Panc1 (cell line): Measurements from ENCODE around the gene SLC4A1AP. TPM values are rescaled to one million over a fixed set of nuclear protein-coding genes. Genes with fewer than 3 reads are reported as not detected.
A peak's percentile ranks its signal among the peaks of the same experiment; 100 is the strongest.
"Not testable (repeated sequence)": the region's sequence is repeated elsewhere in the genome, so short reads cannot be mapped to it uniquely, and the experiment has no call there.

Source experiments
- ATAC-seq: fragments of 200-7000 bp; cut with Tn5 transposase; 2 replicates; pipeline ENCODE4 v1.9.1; 2020; ENCODE audit warnings: mild to moderate bottlenecking, moderate library complexity
- BruUV-seq: library from RNA; stranded (reverse); fragments of 400-500 nt; replicated peaks from 2 replicates; lab custom pipeline; 2021; lab: Mats Ljungman, UMichigan
- CTCF ChIA-PET: fragments of 300-600 bp; sonication (Branson Sonifier 250); formaldehyde crosslinking; loops from one replicate; lab custom pipeline; 2022; ENCODE audit warnings: antibody characterized with exemption; lab: Charles Lee
- POLR2A ChIA-PET: fragments of 300-600 bp; sonication (Branson Sonifier 250); formaldehyde crosslinking; loops from one replicate; lab custom pipeline; 2022; ENCODE audit warnings: antibody characterized with exemption; lab: Charles Lee
- DNase-seq: peaks from one replicate; pipeline ENCODE4 v3.0.0-alpha.2; 2010; ENCODE audit warnings: low read depth, low spot score
- H3K27ac ChIP-seq: 2 replicates; pipeline ENCODE4 v1.5.1; 2011; ENCODE audit warnings: mild to moderate bottlenecking, low read length, inconsistent platforms
- H3K27me3 ChIP-seq: fragments of 200-500 bp; sonication (Bioruptor generic); 2 replicates; pipeline ENCODE4 v1.6.0; 2014; ENCODE audit warnings: low read length, inconsistent platforms; ENCODE audit not compliant: control insufficient read depth, insufficient read depth
- H3K36me3 ChIP-seq: fragments of 200-500 bp; sonication (Bioruptor generic); 2 replicates; pipeline ENCODE4 v1.5.1; 2014; ENCODE audit warnings: inconsistent platforms, mild to moderate bottlenecking, low read length, moderate library complexity; ENCODE audit not compliant: control insufficient read depth, insufficient read depth
- H3K4me1 ChIP-seq: 2 replicates; pipeline ENCODE4 v1.5.1; 2011; ENCODE audit warnings: inconsistent platforms, mild to moderate bottlenecking, low read length, moderate library complexity; ENCODE audit not compliant: control insufficient read depth, insufficient read depth
- H3K4me3 ChIP-seq, 2 experiments: 2 replicates each; pipeline ENCODE4 v1.5.1; 2011 to 2012; ENCODE audit warnings: low read depth in 2 of 2, low read length in 2 of 2, mild to moderate bottlenecking in 2 of 2, inconsistent platforms in 1 of 2, moderate library complexity in 1 of 2
- H3K9me3 ChIP-seq: fragments of 200-500 bp; sonication (Bioruptor generic); 2 replicates; pipeline ENCODE4 v1.5.1; 2014; ENCODE audit warnings: low read depth, mild to moderate bottlenecking, inconsistent platforms, low read length, moderate library complexity; ENCODE audit not compliant: control insufficient read depth, insufficient read depth
- CTCF ChIP-seq: fragments of 450-650 bp; IDR thresholded peaks from 2 replicates; pipeline ENCODE4 v1.5.1; 2017; ENCODE audit warnings: mild to moderate bottlenecking
- POLR2AphosphoS5 ChIP-seq: IDR thresholded peaks from 2 replicates; pipeline ENCODE4 v1.6.1; 2012; ENCODE audit warnings: mild to moderate bottlenecking, low read depth, low read length, moderate library complexity
- REST ChIP-seq, 2 experiments: IDR thresholded peaks; 2 replicates each; pipeline ENCODE4 v1.6.1; 2011 to 2012; ENCODE audit warnings: low read depth in 2 of 2, control low read depth in 1 of 2, low read length in 1 of 2, mild to moderate bottlenecking in 1 of 2, moderate library complexity in 1 of 2; ENCODE audit not compliant: insufficient read depth in 1 of 2
- SIN3A ChIP-seq: IDR thresholded peaks from 2 replicates; pipeline ENCODE4 v1.6.1; 2012; ENCODE audit warnings: low read depth, mild to moderate bottlenecking, low read length, moderate library complexity, borderline replicate concordance; ENCODE audit not compliant: insufficient read depth
- TCF7L2 ChIP-seq: IDR thresholded peaks from 2 replicates; pipeline ENCODE4 v1.6.1; 2011; ENCODE audit warnings: mild to moderate bottlenecking, low read depth, low read length, inconsistent platforms
- in situ Hi-C: cut with HindIII; loops from 2 replicates; pipeline ENCODE4 v1.10.0; 2016; ENCODE audit warnings: low sequenced_read_pairs, low pct_unique_long_range_greater_than_20kb
- intact Hi-C: fragments of 100-400 bp; cut with micrococcal nuclease; formaldehyde crosslinking; loops from one replicate; pipeline ENCODE4 v1.10.0; 2022; ENCODE audit not compliant: unreplicated experiment
- total RNA-seq: library from RNA; stranded (reverse); gene quantifications from one replicate; pipeline ENCODE4 v1.2.1, GENCODE V29; 2021; ENCODE audit not compliant: unreplicated experiment

Gene SLC4A1AP
- total RNA-seq, 1 experiment from 2014 or later: 22.2 TPM

DNA sequence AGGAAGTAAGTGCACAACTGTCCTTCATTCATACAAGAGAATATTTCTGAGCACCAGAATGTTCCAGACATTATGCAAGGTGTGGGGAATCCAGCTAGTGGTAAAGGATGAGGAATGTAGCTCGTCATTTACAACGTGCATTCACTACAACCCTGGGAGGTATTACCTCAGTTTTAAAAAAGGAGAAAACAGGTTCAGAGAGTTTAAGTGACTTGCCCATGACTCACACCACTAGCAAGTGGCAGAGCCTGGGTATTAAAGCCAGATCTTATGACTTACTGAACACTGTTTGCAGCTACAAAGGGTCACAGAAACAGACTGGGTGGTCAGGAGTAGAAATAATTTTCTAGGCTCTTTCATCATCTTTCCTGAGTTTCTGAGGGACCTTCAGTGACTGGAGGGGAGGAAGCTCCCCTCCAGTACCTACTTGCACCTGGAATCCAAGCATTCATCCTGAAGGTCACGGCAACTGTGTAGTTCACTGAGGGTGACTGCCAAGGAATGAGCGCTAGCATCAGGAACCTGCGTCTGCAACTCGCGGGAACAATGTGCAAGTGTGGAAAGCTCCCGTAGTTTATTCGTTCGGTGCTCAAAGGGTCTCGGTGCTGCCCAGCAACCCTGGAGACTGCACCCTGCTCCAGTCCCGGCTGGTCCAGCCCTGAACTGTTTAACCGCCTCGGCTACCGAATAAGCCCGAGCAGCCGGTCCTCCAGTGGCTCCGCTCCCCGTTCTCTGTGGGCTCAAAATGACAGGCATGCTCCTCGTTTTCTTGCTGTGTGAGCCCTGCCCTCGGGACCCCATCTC lies 35.5 kb upstream of the SLC4A1AP start:
- Histone ChIP-seq H3K4me1 (peaks cover 8% of the 10 kb centered on the region), H3K27ac (peak overlapping the region; percentile 92), H3K4me3 (peak overlapping the region; percentile 77 to 100), H3K9me3 (no peaks in the 10 kb centered on the region), H3K27me3 (no peaks in the 10 kb centered on the region), H3K36me3 (peaks cover 6% of the 10 kb centered on the region)
- TF ChIP-seq TCF7L2: no peak
- no peak for TF ChIP-seq CTCF
- no peak for TF ChIP-seq POLR2AphosphoS5
- TF ChIP-seq SIN3A: no peak
- no peak for TF ChIP-seq REST (IDR thresholded peaks at IDR 0.05; ENCODE audit: insufficient read depth in 1 of 2, low read depth in 2 of 2, low read length in 1 of 2)
- in situ Hi-C loops: no loop called here
- ChIA-PET CTCF (interaction anchor here (0.5 to 0.6 kb wide), 3 partner anchors 41 to 92 kb away, joined by 3 to 11 read pairs (median 3); no protein-coding TSS in a partner anchor), POLR2A (interaction anchor here (0.6 to 0.9 kb wide), 2 partner anchors 15 to 42 kb away, joined by 3 read pairs; no protein-coding TSS in a partner anchor)
- intact Hi-C loops: loop anchor here (5.0 kb wide), 1 partner anchor 221 kb away; the partner anchor contains the start of gene PPM1G
- TSS peak; percentile 78 for BruUV-seq
- peak; percentile 68 for ATAC-seq
- DNase-seq: peak; percentile 42

DNA sequence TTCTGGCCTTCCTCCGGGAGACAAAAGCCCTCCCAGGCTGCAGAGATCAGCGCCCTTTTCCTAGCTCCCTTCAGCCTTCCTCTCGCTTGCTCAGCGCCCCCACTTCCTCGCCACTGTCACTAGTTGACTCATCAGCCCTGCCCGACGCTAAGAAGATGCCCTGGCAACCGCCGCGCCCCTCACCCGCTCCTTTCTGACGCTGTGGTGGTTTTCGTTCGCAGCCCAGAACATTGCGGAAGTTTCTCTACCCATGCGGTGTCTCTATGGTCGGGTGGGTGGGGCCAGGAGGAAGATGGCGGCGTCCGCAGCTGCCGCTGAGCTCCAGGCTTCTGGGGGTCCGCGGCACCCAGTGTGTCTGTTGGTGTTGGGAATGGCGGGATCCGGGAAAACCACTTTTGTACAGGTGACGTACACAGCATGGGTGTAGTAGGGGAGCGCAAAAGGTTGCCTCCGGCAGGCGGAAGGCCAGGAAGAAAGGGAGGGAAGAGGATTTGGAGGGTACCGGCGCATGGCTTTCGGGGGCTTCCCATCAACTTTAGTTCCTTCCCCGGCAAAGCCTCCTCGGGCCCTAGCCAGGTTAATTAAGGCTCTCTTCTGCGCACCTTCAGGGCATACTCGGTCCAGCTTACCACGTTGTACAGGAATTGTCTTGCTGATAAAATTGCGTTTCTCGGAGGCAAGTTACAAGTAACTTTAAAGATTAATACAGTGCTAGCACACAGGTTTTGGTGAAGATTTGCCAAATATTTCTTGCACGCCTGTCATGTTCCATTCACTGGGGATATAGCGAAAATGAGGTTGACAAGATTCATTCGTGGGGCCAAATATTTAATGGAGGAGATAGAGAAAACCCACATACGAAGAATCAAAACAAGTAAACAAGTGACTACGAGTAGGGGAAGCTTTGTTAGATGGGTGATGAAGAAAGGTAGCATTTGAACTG lies 34.7 kb upstream of the SLC4A1AP start, which contains the start of the genes CCDC121 and GPN1:
TSS of gene CCDC121 (minus strand) at position 246 of the 943 bp plus-strand sequence. CDS start 1,213 bp downstream, outside the sequence.
TSS of gene GPN1 (plus strand) at position 284 of the 943 bp plus-strand sequence. CDS start at position 293, 9 bp downstream.
- intact Hi-C loops: loop anchor here (5.0 kb wide), 1 partner anchor 222 kb away; the partner anchor contains the start of gene PPM1G
- in situ Hi-C loops: no loop called here
- Histone ChIP-seq H3K27me3 (no peaks in the 10 kb centered on the region), H3K27ac (peak within 1 kb of the TSS; percentile 92), H3K4me3 (peak within 1 kb of the TSS; percentile 77 to 100), H3K36me3 (peaks cover 6% of the 10 kb centered on the region), H3K4me1 (peaks cover 8% of the 10 kb centered on the region), H3K9me3 (no peaks in the 10 kb centered on the region)
- TSS peak; percentile 86 for BruUV-seq
- DNase-seq: peak; percentile 53
- TF ChIP-seq REST (IDR thresholded peaks at IDR 0.05; ENCODE audit: insufficient read depth in 1 of 2, low read depth in 2 of 2, low read length in 1 of 2) (no peak), POLR2AphosphoS5 (peak; percentile 92), SIN3A (peak; percentile 89)
- ChIA-PET POLR2A (interaction anchor here (0.9 kb wide), 1 partner anchor 15 kb away, joined by 3 read pairs; no protein-coding TSS in a partner anchor), CTCF (interaction anchor here (0.6 kb wide), 2 partner anchors 91 kb away, joined by 3 read pairs; no protein-coding TSS in a partner anchor)
- peak; percentile 99 for ATAC-seq

DNA sequence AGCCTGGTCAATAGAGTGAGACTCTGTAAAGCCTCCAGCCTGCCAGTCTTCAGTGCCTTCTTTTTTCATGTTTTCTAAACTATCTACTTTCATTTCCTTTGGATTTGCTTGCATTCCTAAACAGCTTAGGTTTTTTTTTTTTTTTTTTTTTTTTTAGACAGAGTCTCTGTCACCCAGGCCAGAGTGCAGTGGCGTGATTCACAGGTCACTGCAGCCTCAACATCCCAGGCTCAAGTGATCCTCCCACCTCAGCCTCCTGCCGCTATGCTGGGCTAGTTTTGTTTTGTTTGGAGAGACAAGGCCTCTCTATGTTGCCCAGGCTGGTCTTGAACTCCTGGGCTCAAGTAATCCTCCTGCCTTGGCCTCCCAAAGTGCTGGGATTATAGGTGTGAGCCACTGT lies 33.4 kb upstream of the SLC4A1AP start:
- ATAC-seq, in situ Hi-C loops, H3K27me3 ChIP-seq, intact Hi-C loops, BruUV-seq, H3K4me1 ChIP-seq, DNase-seq, H3K4me3 ChIP-seq, H3K9me3 ChIP-seq, H3K27ac ChIP-seq, CTCF ChIA-PET: not testable (repeated sequence)
- POLR2A ChIA-PET: interaction anchor here (0.6 kb wide), 1 partner anchor 10 kb away, joined by 3 read pairs; no protein-coding TSS in a partner anchor
- peaks cover 13% of the 10 kb centered on the region for H3K36me3 ChIP-seq
